Embryonic facial prominence (tissue), 1 donor: ENCODE measurements around the gene THAP11.
A peak's percentile ranks its signal among the peaks of the same experiment; 100 is the strongest.

Experiments used
- DNase-seq: peaks from one replicate; pipeline ENCODE4 v3.0.0-alpha.2; 2016; ENCODE audit errors: extremely low spot score

THAP11 gene

GRCh38 chr16:67841816-67842508 is at the start of gene THAP11:
TSS of gene THAP11 (plus strand) at chr16:67842320. CDS start at chr16:67842555, 235 bp downstream.
- DNase-seq = peak; percentile 94

- no peak for DNase-seq
These were observed 45.9 kb upstream of the THAP11 start for GRCh38 chr16:67796099-67796718.

- DNase-seq = no peak
These were observed 41.7 kb upstream of the THAP11 start for GRCh38 chr16:67800338-67800926.

- no peak for DNase-seq
These were observed 40.9 kb upstream of the THAP11 start for GRCh38 chr16:67801241-67801640.

GRCh38 chr16:67801883-67802282 is 40.2 kb upstream of the THAP11 start:
- DNase-seq = no peak

- DNase-seq = no peak
These were observed 38.2 kb upstream of the THAP11 start for GRCh38 chr16:67803894-67804293.

- no peak for DNase-seq
These were observed 37.1 kb upstream of the THAP11 start for GRCh38 chr16:67804853-67805542.

GRCh38 chr16:67805718-67806427 is 36.2 kb upstream of the THAP11 start:
- DNase-seq = no peak

GRCh38 chr16:67806428-67807147 is 35.5 kb upstream of the THAP11 start, which contains the start of the genes RANBP10 and TSNAXIP1:
TSS of gene RANBP10 (minus strand) at chr16:67806560. CDS start at chr16:67806536, 24 bp downstream.
TSS of gene TSNAXIP1 (plus strand) at chr16:67806889. CDS start at chr16:67807150, 261 bp downstream.
- peak; percentile 98 for DNase-seq

GRCh38 chr16:67807148-67807682 is 34.9 kb upstream of the THAP11 start:
- DNase-seq = no peak

- DNase-seq = no peak
These were observed 30.2 kb upstream of the THAP11 start for GRCh38 chr16:67811899-67812298.

- no peak for DNase-seq
These were observed 27.6 kb upstream of the THAP11 start for GRCh38 chr16:67814567-67814966.

GRCh38 chr16:67820608-67821259 is 21.4 kb upstream of the THAP11 start:
- DNase-seq = no peak

GRCh38 chr16:67822511-67822910 is 19.6 kb upstream of the THAP11 start:
- DNase-seq = no peak

GRCh38 chr16:67825119-67825518 is 17.0 kb upstream of the THAP11 start:
- DNase-seq = no peak

GRCh38 chr16:67825906-67826305 is 16.2 kb upstream of the THAP11 start:
- DNase-seq = no peak

- no peak for DNase-seq
These were observed 13.5 kb upstream of the THAP11 start for GRCh38 chr16:67828651-67829050.

GRCh38 chr16:67833030-67833414 is 9.1 kb upstream of the THAP11 start:
- no peak for DNase-seq

GRCh38 chr16:67833415-67834241 is 8.5 kb upstream of the THAP11 start:
- peak; percentile 76 for DNase-seq
